Kidney (tissue), 14 donors: ENCODE measurements around the gene EXPH5. TPM values are rescaled to one million over a fixed set of nuclear protein-coding genes. Genes with fewer than 3 reads are reported as not detected.

Experiments
- DNase-seq, 5 donors: peaks; one replicate each; pipeline ENCODE4 v3.0.0-alpha.2; 2013 to 2020
- FAIRE-seq: peaks from 2 replicates; lab custom pipeline; 2012; peaks lifted over from hg19 to GRCh38; lab: Jason Lieb, UNC
- H3K27ac ChIP-seq, 2 donors: one replicate each; pipeline ENCODE4 v1.7.0; 2013; ENCODE audit warnings: low read depth in 2 of 2, low read length in 2 of 2, inconsistent platforms in 1 of 2
- H3K27me3 ChIP-seq: one replicate; pipeline ENCODE4 v1.7.1; 2013; ENCODE audit warnings: low read length, inconsistent platforms; ENCODE audit not compliant: control insufficient read depth, insufficient read depth
- H3K36me3 ChIP-seq, 3 donors: one replicate each; pipeline versions ENCODE4 v1.7.0 to v1.7.1; 2013; ENCODE audit warnings: low read length in 3 of 3, control low read depth in 1 of 3, inconsistent platforms in 1 of 3; ENCODE audit not compliant: insufficient read depth in 3 of 3, control insufficient read depth in 2 of 3
- H3K4me1 ChIP-seq, 3 donors: one replicate each; pipeline versions ENCODE4 v1.7.0 to v1.7.1; 2013; ENCODE audit warnings: low read length in 3 of 3, inconsistent platforms in 1 of 3, low read depth in 1 of 3; ENCODE audit not compliant: control insufficient read depth in 2 of 3, insufficient read depth in 2 of 3
- H3K4me3 ChIP-seq, 3 donors: one replicate each; pipeline versions ENCODE4 v1.7.0 to v1.8.1; 2013; ENCODE audit warnings: low read length in 3 of 3, control low read depth in 1 of 3, inconsistent platforms in 1 of 3
- H3K9ac ChIP-seq, 3 donors: one replicate each; pipeline versions ENCODE4 v1.7.0 to v1.7.1; 2013; ENCODE audit warnings: low read length in 3 of 3, control low read depth in 1 of 3, inconsistent platforms in 1 of 3
- H3K9me3 ChIP-seq, 3 donors: one replicate each; pipeline versions ENCODE4 v1.7.0 to v1.7.1; 2013; ENCODE audit warnings: low read length in 3 of 3, control low read depth in 1 of 3, inconsistent platforms in 1 of 3; ENCODE audit not compliant: control insufficient read depth in 2 of 3, insufficient read depth in 1 of 3
- intact Hi-C: fragments of 100-400 bp; cut with DNase I; formaldehyde crosslinking; loops from one replicate; pipeline ENCODE4 v1.11.1; 2022
- polyA plus RNA-seq: library from polyadenylated mRNA; stranded (reverse); fragments of 350-450 nt; fragmentation: Illumina TruSeq; extraction: RNeasy Lipid Tissue Mini Kit (QIAGEN cat#74804); gene quantifications from one replicate; pipeline ENCODE4 v1.2.3, GENCODE V29; 2014; ENCODE audit warnings: low read depth, low replicate concordance; ENCODE audit not compliant: insufficient read depth
- total RNA-seq: library from RNA; stranded (reverse); fragmentation: NEBNext Ultra II Directional; extraction: Animal tissue kit (Norgen Biotek cat#: 25700); gene quantifications from one replicate; pipeline ENCODE4 v1.2.1, GENCODE V29; 2021
- TF ChIP-seq, protein P1 (sequence below): IDR thresholded peaks from 3 replicates; pipeline ENCODE4 v1.5.1; 2012; ENCODE audit warnings: mild to moderate bottlenecking, moderate library complexity, borderline replicate concordance; ENCODE audit not compliant: insufficient read depth; ENCODE audit errors: extremely low read depth
- donor health status: control.
- donor health status: control.
- donor health status: control.
- donor health status: control.
- donor health status: control.
- donor health status: DM: yes; HTN: yes; CAD: no.
- donor health status: Normal renal cell carcinoma (clear cell type).

Gene EXPH5
- total and polyA plus RNA-seq, 2 donors from 2014 or later: 2.2 to 9.5 TPM

- TF ChIP-seq, protein P1, sequence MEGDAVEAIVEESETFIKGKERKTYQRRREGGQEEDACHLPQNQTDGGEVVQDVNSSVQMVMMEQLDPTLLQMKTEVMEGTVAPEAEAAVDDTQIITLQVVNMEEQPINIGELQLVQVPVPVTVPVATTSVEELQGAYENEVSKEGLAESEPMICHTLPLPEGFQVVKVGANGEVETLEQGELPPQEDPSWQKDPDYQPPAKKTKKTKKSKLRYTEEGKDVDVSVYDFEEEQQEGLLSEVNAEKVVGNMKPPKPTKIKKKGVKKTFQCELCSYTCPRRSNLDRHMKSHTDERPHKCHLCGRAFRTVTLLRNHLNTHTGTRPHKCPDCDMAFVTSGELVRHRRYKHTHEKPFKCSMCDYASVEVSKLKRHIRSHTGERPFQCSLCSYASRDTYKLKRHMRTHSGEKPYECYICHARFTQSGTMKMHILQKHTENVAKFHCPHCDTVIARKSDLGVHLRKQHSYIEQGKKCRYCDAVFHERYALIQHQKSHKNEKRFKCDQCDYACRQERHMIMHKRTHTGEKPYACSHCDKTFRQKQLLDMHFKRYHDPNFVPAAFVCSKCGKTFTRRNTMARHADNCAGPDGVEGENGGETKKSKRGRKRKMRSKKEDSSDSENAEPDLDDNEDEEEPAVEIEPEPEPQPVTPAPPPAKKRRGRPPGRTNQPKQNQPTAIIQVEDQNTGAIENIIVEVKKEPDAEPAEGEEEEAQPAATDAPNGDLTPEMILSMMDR: no peak
- FAIRE-seq (no peak), DNase-seq (no peak)
- Histone ChIP-seq H3K4me1 (no peaks in the 10 kb centered on the region), H3K4me3 (no peak overlapping the region), H3K27me3 (no peaks in the 10 kb centered on the region), H3K9ac (no peak overlapping the region), H3K9me3 (no peaks in the 10 kb centered on the region), H3K27ac (no peak overlapping the region), H3K36me3 (no peaks in the 10 kb centered on the region)
- intact Hi-C loops: no loop called here
Measured at GRCh38 chr11:108636222-108636621, 42.7 kb upstream of the EXPH5 start.

DNA sequence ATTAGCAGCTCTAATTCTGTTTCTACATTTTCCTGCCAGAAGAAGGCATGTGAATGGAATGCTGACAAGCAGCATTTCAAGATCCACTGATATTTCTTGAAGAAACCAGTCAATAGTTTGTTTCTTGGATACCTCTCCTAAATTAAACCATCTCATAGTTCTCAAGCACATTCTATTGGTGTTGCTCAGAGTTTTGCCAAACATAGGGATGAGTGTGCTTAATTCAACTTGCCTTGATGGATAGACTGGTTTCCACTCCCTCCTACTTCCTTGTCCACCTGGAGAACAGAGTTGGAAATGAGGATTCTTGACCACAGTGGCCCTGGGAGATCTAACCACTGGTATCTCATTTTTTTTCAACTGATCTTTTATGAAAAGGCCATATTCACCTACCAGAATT lies 41.5 kb upstream of the EXPH5 start:
- no peaks in the 10 kb centered on the region for H3K27me3 ChIP-seq
- H3K9ac ChIP-seq: no peak overlapping the region
- no peaks in the 10 kb centered on the region for H3K9me3 ChIP-seq
- H3K27ac ChIP-seq: no peak overlapping the region
- no peak for DNase-seq
- no peak for FAIRE-seq
- H3K4me1 ChIP-seq: no peaks in the 10 kb centered on the region
- H3K36me3 ChIP-seq: no peaks in the 10 kb centered on the region
- no peak overlapping the region for H3K4me3 ChIP-seq
- TF ChIP-seq, protein P1: no peak
- intact Hi-C loops: no loop called here

- H3K9ac ChIP-seq: no peak overlapping the region
- no peak for FAIRE-seq
- H3K27me3 ChIP-seq: no peaks in the 10 kb centered on the region
- no peaks in the 10 kb centered on the region for H3K36me3 ChIP-seq
- TF ChIP-seq, protein P1: no peak
- H3K9me3 ChIP-seq: peaks cover 0 to 6% (median 0%) of the 10 kb centered on the region in 3 donors
- no peak overlapping the region for H3K4me3 ChIP-seq
- intact Hi-C loops: no loop called here
- no peak for DNase-seq
- H3K4me1 ChIP-seq: no peaks in the 10 kb centered on the region
- H3K27ac ChIP-seq: no peak overlapping the region
Measured at GRCh38 chr11:108632041-108632704, 38.6 kb upstream of the EXPH5 start.

GRCh38 chr11:108629274-108629673 lies 35.7 kb upstream of the EXPH5 start:
- Histone ChIP-seq H3K36me3 (no peaks in the 10 kb centered on the region), H3K9ac (no peak overlapping the region), H3K4me1 (no peaks in the 10 kb centered on the region), H3K27me3 (no peaks in the 10 kb centered on the region), H3K9me3 (peaks cover 0 to 6% (median 0%) of the 10 kb centered on the region in 3 donors), H3K27ac (no peak overlapping the region), H3K4me3 (no peak overlapping the region)
- FAIRE-seq (no peak), DNase-seq (no peak)
- TF ChIP-seq, protein P1: no peak
- intact Hi-C loops: no loop called here
